ENCODE results near the gene DPH2.

Gene DPH2

DNA sequence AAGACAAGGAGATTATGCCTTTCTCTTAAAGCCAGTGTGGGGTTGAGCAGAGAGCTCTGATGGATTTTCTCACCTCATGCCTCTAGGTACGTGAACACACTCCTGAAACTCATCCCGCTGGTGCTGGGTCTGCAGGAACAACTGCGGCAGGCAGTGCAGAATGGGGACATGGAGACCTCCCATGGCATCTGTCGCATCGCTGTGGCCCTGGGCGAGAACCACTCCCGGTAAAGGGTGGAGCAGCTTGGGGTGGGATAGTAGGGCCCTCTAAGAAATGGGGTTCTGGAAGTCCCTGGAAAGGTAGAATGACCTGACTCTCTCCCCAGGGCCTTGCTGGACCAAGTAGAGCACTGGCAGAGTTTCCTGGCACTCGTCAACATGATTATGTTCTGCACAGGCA is 13.6 kb upstream of the DPH2 start (continued):
- TF ChIP-seq ZC3H10 (CRISPR knock-in tag; IDR thresholded peaks at IDR 0.05) (no peak), BACH2 (CRISPR knock-in tag; IDR thresholded peaks at IDR 0.05; ENCODE audit: borderline replicate concordance) (no peak), ISL1 (CRISPR knock-in tag; IDR thresholded peaks at IDR 0.05) (no peak), POU6F1 (CRISPR knock-in tag; IDR thresholded peaks at IDR 0.05; ENCODE audit: borderline replicate concordance, low read depth) (no peak), ZNF70 (CRISPR knock-in tag; IDR thresholded peaks at IDR 0.05) (no peak), TCF4 (CRISPR knock-in tag; IDR thresholded peaks at IDR 0.05; ENCODE audit: borderline replicate concordance) (no peak), CSDC2 (CRISPR knock-in tag; IDR thresholded peaks at IDR 0.05) (no peak)

DNA sequence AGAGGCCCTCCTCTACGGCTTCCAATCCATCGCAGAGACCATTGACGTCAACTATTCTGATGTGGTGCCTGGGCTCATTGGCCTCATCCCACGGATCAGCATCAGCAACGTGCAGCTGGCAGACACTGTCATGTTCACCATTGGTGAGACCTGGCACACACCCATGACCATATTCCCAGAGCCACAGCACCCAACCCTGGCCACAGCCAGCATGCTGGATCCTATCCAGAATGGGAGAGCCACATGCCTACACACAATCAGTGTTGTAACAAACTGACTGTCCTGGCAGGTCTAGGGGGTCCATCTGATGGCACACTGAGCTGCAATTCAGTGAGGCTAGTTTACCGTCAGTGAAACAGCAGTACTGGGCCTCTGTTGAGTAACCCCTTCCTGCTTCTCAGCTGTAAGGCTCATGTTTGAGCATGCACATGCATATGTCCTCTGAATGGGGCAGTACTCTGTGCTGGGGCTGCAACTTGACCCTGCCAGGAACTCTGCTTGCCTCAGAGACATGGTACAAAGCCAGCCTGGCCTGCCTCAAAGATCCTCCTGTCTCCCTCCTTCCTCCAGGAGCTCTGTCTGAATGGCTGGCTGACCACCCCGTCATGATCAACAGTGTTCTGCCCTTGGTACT is 12.3 kb upstream of the DPH2 start:
- no peak for TF ChIP-seq ZNF8 (CRISPR knock-in tag; IDR thresholded peaks at IDR 0.05)
- ATAC-seq = no peak

GRCh38 chr1:43958351-43959255 is 11.2 kb upstream of the DPH2 start:
- no peak for ATAC-seq

GRCh38 chr1:43960798-43961197 is 9.0 kb upstream of the DPH2 start:
- no peak for ATAC-seq
- no peak for TF ChIP-seq ESRRG (CRISPR knock-in tag; IDR thresholded peaks at IDR 0.05)
- no peak for TF ChIP-seq SNAI2 (CRISPR knock-in tag; IDR thresholded peaks at IDR 0.05)
- no peak for TF ChIP-seq CREB5 (CRISPR knock-in tag; IDR thresholded peaks at IDR 0.05; ENCODE audit: low read depth)
- no peak for TF ChIP-seq BACH2 (CRISPR knock-in tag; IDR thresholded peaks at IDR 0.05; ENCODE audit: borderline replicate concordance)
- no peak for TF ChIP-seq ARNTL (CRISPR knock-in tag; IDR thresholded peaks at IDR 0.05; ENCODE audit: borderline replicate concordance, low read depth)
- TF ChIP-seq ZFP30 (CRISPR knock-in tag; IDR thresholded peaks at IDR 0.05) = no peak
- TF ChIP-seq GLIS3 (CRISPR knock-in tag; IDR thresholded peaks at IDR 0.05) = no peak
- TF ChIP-seq ZFP3 (CRISPR knock-in tag; IDR thresholded peaks at IDR 0.05) = no peak
- TF ChIP-seq OSR1 (CRISPR knock-in tag; IDR thresholded peaks at IDR 0.05) = no peak
- no peak for TF ChIP-seq ZNF70 (CRISPR knock-in tag; IDR thresholded peaks at IDR 0.05)
- TF ChIP-seq TOX (CRISPR knock-in tag; IDR thresholded peaks at IDR 0.05; ENCODE audit: borderline replicate concordance) = no peak
- no peak for TF ChIP-seq ZC3H10 (CRISPR knock-in tag; IDR thresholded peaks at IDR 0.05)
- no peak for TF ChIP-seq ZNF8 (CRISPR knock-in tag; IDR thresholded peaks at IDR 0.05)
- TF ChIP-seq ZNF565 (CRISPR knock-in tag; conservative IDR thresholded peaks at IDR 0.05; ENCODE audit: low read depth) = no peak

More at GRCh38 chr1:43958351-43959255, 11.2 kb upstream of the DPH2 start:
- TF ChIP-seq TOX (CRISPR knock-in tag; IDR thresholded peaks at IDR 0.05; ENCODE audit: borderline replicate concordance) (no peak), RARB (CRISPR knock-in tag; IDR thresholded peaks at IDR 0.05) (no peak), PPARA (CRISPR knock-in tag; IDR thresholded peaks at IDR 0.05; ENCODE audit: borderline replicate concordance) (no peak), BACH2 (CRISPR knock-in tag; IDR thresholded peaks at IDR 0.05; ENCODE audit: borderline replicate concordance) (no peak), TCF4 (CRISPR knock-in tag; IDR thresholded peaks at IDR 0.05; ENCODE audit: borderline replicate concordance) (no peak), ZFP3 (CRISPR knock-in tag; IDR thresholded peaks at IDR 0.05) (no peak), GLIS3 (CRISPR knock-in tag; IDR thresholded peaks at IDR 0.05) (no peak), OSR1 (CRISPR knock-in tag; IDR thresholded peaks at IDR 0.05) (no peak), CSDC2 (CRISPR knock-in tag; IDR thresholded peaks at IDR 0.05) (no peak), ESRRG (CRISPR knock-in tag; IDR thresholded peaks at IDR 0.05) (no peak), ISL1 (CRISPR knock-in tag; IDR thresholded peaks at IDR 0.05) (no peak), ZC3H10 (CRISPR knock-in tag; IDR thresholded peaks at IDR 0.05) (no peak)

DNA sequence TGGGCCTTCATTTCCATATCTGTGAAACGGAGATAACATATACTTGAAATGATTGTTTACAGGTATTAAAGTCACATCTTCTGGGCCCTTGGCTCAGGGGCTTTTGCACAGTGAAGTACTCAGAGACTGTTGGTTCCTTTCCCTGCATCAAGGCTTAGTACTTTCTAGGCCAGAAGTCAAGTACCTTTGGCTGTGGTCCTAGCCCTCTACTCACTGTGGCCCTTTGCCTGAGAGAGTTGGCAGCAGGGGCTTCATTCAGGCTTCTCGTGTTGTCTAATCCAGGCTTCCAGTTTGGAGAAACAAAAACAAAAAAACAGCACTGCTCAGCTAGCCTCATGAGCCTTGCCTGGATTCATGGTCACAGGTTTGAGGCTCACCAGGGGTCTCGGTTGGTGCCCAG is 8.1 kb upstream of the DPH2 start:
- ATAC-seq = no peak

DNA sequence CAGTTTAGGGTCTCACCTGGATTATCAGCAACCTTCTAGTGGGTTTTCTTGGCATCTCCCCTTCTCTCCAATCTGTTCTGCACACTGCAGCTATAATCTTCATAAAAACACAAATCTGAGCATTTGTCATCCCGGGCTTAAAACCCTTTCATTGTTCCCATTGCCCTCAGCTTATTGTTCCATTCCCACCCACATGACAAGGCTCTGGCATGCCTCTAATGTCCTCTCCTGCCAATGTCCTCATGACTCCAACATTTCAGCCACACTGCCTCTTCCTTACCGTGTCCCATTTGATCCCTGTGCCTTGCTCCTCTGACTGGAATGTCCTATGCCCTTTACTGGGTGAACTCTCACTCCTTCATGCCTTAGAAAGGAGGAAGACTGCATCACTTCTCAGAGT is 7.5 kb upstream of the DPH2 start:
- TF ChIP-seq ZFP30 (CRISPR knock-in tag; IDR thresholded peaks at IDR 0.05) = no peak
- TF ChIP-seq TSHZ2 (CRISPR knock-in tag; IDR thresholded peaks at IDR 0.05) = no peak
- TF ChIP-seq, protein P1, sequence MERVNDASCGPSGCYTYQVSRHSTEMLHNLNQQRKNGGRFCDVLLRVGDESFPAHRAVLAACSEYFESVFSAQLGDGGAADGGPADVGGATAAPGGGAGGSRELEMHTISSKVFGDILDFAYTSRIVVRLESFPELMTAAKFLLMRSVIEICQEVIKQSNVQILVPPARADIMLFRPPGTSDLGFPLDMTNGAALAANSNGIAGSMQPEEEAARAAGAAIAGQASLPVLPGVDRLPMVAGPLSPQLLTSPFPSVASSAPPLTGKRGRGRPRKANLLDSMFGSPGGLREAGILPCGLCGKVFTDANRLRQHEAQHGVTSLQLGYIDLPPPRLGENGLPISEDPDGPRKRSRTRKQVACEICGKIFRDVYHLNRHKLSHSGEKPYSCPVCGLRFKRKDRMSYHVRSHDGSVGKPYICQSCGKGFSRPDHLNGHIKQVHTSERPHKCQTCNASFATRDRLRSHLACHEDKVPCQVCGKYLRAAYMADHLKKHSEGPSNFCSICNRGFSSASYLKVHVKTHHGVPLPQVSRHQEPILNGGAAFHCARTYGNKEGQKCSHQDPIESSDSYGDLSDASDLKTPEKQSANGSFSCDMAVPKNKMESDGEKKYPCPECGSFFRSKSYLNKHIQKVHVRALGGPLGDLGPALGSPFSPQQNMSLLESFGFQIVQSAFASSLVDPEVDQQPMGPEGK (CRISPR knock-in tag; IDR thresholded peaks at IDR 0.05; ENCODE audit: borderline replicate concordance) = no peak
- TF ChIP-seq ZNF8 (CRISPR knock-in tag; IDR thresholded peaks at IDR 0.05) = no peak
- ATAC-seq = no peak

More for the DNA sequence above, 8.1 kb upstream of the DPH2 start:
- TF ChIP-seq GLIS3 (CRISPR knock-in tag; IDR thresholded peaks at IDR 0.05) (no peak), ESRRG (CRISPR knock-in tag; IDR thresholded peaks at IDR 0.05) (no peak)
